HG03039 (cell line): ENCODE data around the gene NSUN6.

Experiments used
- ATAC-seq: cut with Tn5 transposase; IDR thresholded peaks from one replicate; pipeline ENCODE4 v1.9.1; 2021; ENCODE audit warnings: mild to moderate bottlenecking, moderate library complexity; ENCODE audit not compliant: unreplicated experiment

NSUN6 gene, protein sequence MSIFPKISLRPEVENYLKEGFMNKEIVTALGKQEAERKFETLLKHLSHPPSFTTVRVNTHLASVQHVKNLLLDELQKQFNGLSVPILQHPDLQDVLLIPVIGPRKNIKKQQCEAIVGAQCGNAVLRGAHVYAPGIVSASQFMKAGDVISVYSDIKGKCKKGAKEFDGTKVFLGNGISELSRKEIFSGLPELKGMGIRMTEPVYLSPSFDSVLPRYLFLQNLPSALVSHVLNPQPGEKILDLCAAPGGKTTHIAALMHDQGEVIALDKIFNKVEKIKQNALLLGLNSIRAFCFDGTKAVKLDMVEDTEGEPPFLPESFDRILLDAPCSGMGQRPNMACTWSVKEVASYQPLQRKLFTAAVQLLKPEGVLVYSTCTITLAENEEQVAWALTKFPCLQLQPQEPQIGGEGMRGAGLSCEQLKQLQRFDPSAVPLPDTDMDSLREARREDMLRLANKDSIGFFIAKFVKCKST

DNA sequence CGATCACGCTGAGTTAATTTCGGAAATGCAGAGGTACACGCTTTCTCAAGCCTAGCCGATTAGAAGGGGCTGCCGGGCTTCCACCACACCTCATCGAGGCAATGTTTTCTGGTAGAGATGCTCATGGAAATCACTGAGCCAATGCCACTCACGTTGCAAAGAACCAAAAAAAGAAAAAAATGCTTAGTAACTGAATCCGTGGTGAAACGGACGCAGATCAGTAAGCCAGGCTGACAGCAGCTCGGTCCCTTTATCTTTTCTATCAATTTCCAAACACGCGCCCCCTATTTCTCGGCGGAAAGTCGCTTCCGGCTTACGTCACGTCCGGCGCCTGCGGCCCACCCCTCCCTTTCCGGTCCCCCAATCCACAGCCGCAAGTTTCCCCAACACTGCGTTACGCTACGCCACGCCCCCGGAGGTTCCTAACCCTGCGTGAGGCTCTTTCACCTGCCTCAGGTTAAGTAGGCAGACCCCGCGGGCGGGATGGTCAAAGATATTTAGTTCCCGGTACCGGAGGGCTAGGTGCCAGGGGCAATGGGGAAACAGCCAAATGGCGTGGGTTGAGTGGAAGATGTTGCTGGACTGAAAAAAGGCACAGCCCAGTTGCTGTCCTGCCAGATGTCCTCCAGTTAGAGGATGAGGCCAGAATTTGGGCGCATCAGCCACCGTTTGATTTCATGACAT lies at the start of gene NSUN6:
Gene NSUN6, minus strand, starts transcription at position 264 of the 684 bp plus-strand sequence. CDS start 384 bp downstream, outside the sequence.
- ATAC-seq, result peak; percentile 97

GRCh38 chr10:18699849-18700840 lies 48.8 kb upstream of the NSUN6 start:
- no peak for ATAC-seq

- no peak for ATAC-seq
Observed at GRCh38 chr10:18690541-18690940, 39.2 kb upstream of the NSUN6 start.

- no peak for ATAC-seq
Observed at GRCh38 chr10:18689498-18689897, 38.1 kb upstream of the NSUN6 start.

DNA sequence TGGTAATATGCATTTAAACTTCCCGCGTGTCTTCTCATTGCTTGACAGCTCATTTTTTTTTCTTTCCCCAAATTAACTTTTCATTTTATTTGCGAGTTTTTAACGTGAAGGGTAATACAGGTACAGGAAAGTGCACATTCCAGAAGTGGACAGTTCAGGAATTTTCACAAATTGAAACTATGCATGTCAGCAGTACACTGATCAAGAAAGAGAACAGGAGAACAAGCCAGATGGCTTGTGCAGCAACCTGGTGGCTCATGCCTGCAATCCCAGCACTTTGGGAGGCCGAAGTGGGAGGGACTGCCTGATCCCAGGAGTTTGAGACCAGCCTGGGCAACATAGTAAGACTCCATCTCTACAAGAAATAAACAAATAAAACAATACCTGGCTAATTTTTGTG lies 36.3 kb upstream of the NSUN6 start:
- no peak for ATAC-seq

DNA sequence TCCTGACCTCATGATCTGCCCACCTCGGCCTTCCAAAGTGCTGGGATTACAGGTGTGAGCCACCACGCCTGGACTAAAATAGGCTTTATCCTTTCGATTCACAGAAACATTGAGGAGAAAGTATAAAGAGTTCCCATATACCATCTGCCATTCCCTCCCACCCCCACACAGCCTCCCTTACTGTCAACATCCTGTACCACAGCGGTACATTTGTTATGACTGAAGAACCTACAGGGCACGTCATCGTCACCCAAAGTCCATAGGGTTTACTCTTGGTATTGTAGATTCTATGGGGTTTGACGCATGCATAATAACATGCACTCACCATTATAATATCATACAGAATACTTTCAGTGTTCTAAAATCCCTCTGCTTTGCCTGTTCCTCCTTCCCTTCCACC lies 35.8 kb upstream of the NSUN6 start:
- no peak for ATAC-seq

GRCh38 chr10:18685555-18685954 lies 34.2 kb upstream of the NSUN6 start:
- ATAC-seq, result no peak

DNA sequence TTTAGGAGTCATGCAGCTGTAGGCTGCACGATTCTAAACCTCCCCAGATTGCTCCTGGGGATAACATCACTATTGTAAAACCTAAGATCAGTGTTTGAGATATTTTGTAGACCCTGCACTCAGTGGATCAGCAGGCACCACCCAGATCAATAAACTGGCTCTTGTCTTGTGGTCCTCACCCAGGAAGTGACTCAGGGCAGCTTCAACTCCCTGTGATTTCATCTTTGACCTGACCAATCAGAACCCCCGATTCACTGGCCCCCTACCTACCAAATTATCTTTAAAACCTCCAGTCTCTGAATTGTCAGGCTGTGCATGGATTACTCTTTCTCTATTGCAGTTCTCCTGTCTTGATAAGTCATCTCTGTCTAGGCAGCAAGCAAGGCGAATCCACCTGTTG lies 33.6 kb upstream of the NSUN6 start:
- ATAC-seq, result no peak

GRCh38 chr10:18684416-18684815 lies 33.0 kb upstream of the NSUN6 start:
- no peak for ATAC-seq

DNA sequence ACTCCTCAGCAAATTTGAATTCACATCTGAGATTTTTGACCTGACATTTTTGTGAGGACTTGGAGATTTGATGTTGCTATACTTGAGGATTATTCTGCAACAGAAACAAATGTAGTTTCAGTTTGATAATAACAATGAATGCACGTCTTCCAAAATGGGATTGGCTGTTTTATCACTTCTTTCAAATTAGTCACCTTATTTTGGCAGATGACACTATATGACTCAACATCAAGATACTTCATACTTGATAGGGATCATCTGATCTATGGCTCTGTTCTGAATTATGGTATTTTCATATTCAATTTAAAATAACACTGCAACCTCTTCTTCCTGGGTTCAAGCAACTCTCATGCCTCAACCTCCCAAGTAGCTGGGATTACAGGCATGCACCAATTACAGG lies 32.0 kb upstream of the NSUN6 start:
- no peak for ATAC-seq

DNA sequence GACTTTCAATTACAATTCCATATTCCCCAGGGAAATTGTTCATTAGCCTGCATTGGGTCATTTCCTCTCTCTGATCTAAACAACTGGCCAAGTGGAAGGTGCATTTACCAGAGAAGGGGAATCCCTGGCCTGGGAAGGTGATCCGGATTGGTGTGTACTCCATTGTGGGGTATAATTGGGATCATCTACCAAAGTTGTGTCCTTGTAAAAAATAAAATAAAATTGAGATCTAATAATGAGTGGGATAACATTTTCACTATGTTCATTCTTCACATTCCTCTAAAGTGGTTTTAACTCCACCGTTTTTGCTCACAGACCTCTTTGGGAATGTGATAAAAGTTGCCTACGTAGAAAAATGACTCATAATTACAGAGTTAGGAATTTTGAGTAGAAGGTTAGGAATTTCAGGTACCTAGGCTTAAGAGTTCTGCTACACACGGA lies 30.6 kb upstream of the NSUN6 start:
- ATAC-seq, result no peak

GRCh38 chr10:18681366-18681765 lies 30.0 kb upstream of the NSUN6 start:
- ATAC-seq, result no peak

DNA sequence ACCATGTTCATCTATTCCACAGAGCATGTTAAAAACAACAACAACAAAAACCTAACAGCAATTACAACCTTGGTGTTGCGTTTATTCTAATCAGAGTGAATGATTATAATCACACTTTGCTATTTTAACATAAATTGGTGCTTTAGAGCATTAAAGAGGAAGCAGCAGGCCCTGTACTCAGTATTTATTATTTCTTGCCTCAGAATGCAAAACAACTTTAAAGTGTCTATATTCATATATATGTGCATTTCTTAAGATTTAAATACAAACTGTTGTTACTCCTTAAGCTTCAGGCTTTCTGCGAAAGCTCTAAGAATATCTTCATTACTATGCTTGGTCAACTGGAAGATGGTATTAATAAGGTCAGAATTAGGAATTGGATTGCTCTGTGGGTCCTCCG lies 29.4 kb upstream of the NSUN6 start:
- ATAC-seq, result no peak

DNA sequence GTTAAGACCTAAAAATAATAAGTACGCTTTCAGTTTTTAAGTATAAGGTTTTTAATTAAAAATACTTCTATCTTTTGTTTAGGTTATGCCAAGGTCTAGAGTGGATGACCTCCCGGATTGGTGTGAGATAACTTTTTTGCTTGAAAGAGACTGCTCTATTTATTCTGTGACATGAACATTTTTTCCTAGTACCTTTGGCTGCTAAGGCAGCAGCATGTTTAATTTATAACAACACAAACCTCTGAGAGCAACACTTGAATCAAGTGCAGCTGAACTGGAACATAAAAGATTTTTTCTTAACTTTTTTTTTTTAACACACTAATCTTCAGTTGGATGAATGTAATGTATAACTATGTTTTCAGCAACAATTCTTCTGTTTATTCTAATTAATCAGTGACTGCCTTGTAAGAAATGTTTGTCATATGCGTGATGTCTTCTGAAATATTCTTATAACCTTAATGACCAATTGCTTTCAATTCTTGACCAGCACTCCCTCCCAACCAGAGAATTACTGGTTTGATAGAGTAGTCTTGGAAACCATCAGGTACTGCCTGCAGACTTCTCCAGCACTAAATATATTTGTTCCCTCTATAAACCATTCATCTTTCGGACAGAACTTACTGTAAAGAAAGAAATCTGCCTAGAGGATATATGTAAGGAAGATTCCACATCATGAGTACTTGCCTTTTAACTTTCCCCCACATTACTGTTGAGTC lies 23.9 kb upstream of the NSUN6 start:
- ATAC-seq, result no peak

- ATAC-seq, result no peak
Observed at GRCh38 chr10:18668026-18668425, 16.6 kb upstream of the NSUN6 start.

GRCh38 chr10:18666810-18667209 lies 15.4 kb upstream of the NSUN6 start:
- no peak for ATAC-seq

DNA sequence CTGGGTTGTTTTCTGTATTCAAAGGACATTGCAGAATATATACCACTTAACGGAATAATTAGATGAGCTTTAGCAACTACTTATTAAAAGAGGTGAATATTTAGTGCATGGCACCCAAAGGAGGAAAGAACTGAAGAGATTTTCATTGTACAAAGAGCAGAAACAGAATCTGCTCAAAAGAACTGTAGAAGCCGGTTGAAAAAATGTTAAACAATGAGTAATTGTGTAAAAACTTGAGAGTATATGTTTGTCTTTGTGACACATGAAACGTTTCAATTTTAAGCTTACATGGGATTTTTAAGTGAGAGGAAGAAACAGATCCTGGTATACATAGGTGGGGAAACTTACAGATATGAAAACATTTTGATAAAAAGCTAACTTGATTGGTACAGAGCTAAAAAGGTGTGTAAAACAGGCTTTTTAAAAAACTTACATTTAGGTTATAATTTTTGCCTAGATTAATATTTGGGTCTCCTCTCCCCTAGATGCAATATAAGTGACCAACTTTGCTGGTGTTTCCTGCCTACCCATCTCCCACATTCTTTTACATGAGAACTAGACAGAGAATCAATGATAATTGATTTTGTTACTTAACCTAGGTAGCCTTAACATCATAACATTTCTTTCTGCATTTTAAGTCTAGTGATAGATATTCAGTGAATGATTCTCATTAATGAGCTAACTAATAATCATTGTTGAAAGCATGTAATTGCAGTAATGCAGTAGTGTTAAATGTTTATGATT lies 14.6 kb upstream of the NSUN6 start:
- ATAC-seq, result no peak

DNA sequence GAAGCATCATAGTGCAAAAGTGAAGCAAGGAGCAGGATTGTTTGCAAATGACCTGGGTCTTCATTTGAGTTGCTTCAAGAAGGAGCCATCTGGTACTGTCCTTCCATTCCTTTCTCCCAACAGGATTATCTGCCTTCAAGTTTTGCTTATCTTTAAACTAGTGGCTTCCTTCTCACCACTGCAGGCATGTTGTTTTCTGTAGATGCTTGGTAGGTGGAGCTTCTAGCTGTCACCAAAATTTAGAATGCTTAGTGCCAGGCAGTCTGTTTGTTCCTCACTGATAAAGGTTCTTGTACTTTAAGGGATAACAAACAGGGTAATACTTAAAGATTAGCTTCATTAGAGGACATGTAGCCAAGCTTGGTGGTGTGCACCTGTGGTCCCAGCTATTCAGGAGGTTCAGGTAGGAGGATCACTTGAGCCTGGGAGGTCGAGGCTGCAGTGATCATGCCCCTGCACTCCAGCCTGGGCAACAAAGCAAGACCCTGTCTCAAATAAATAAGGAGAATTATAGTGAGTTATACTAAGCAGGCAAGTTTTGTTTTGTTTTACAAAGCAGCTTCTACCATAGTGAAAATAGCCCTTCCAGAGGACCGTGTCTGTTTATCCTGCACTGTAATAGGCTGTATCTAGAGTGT lies 13.6 kb upstream of the NSUN6 start:
- ATAC-seq, result no peak

DNA sequence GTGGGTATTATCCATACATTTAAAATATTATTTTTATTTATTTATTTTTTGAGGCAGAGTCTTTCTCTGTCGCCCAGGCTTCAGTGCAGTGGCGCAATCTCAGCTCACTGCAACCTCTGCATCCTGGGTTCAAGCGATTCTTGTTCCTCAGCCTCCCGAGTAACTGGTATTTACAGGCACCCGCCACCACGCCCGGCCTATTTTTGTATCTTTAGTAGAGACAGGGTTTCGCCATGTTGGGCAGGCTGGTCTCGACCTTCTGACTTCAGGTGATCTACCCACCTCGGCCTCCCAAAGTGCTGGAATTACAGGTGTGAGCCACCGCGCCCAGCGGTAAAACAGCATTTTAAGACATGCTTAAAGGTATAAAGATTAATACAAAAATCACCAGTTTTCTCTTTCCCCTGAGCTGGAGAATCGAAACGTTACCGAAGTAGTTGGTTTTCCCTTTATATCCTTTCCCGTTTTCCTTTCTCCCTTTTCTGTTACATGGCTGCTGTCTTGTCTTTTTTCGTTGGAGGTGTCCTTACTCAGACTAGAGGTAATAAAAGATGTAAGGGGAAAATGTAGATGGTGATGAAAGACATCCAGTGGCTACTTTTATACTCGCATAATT lies 9.5 kb upstream of the NSUN6 start:
- no peak for ATAC-seq
